Vagina (tissue), 2 donors: ENCODE measurements around the gene DNMT3A. TPM values are rescaled to one million over a fixed set of nuclear protein-coding genes. Genes with fewer than 3 reads are reported as not detected.

ENCODE experiments used
- DNase-seq, 2 donors: peaks; one replicate each; pipeline ENCODE4 v3.0.0-alpha.2; 2017; ENCODE audit errors: extremely low spot score in 2 of 2
- H3K27ac ChIP-seq: fragments of 200-600 bp; sonication (generic); one replicate; pipeline ENCODE4 v1.5.1; 2019
- H3K27me3 ChIP-seq: fragments of 200-600 bp; sonication (generic); one replicate; pipeline ENCODE4 v1.5.1; 2019
- H3K36me3 ChIP-seq, 2 donors: fragments of 200-600 bp; sonication (generic); one replicate each; pipeline ENCODE4 v1.5.1; 2017 to 2019
- H3K4me1 ChIP-seq: fragments of 200-600 bp; sonication (generic); one replicate; pipeline ENCODE4 v1.5.1; 2019
- H3K4me3 ChIP-seq, 2 donors: fragments of 200-600 bp; sonication (generic); 1 replicate in 1 of 2; 2 replicates in 1 of 2; pipeline ENCODE4 v1.5.1; 2016 to 2019
- H3K9me3 ChIP-seq: fragments of 200-600 bp; sonication (generic); one replicate; pipeline ENCODE4 v1.5.1; 2019
- CTCF ChIP-seq, 3 experiments: fragments of 450-650 bp in 2 of 3; fragments of 200-600 bp in 1 of 3; sonication (generic) in 1 of 3; IDR thresholded peaks; one replicate each; pipeline ENCODE4 v1.5.1; 2017 to 2019; ENCODE audit warnings: antibody characterized with exemption in 3 of 3, mild to moderate bottlenecking in 2 of 3, moderate library complexity in 2 of 3
- POLR2A ChIP-seq, 2 donors: fragments of 450-650 bp; IDR thresholded peaks; one replicate each; pipeline ENCODE4 v1.6.1; 2017; ENCODE audit warnings: antibody characterized with exemption in 2 of 2, mild to moderate bottlenecking in 2 of 2, moderate library complexity in 2 of 2
- POLR2AphosphoS5 ChIP-seq, 2 donors: sonication (generic); formaldehyde crosslinking; IDR thresholded peaks; one replicate each; pipeline ENCODE4 v1.9.0; 2017; ENCODE audit warnings: antibody characterized with exemption in 2 of 2, mild to moderate bottlenecking in 2 of 2, low read depth in 1 of 2; ENCODE audit not compliant: insufficient read depth in 1 of 2
- intact Hi-C: fragments of 100-400 bp; cut with DNase I; formaldehyde crosslinking; loops from one replicate; pipeline ENCODE4 v1.15.1; 2023
- total RNA-seq: library from RNA; depleted of rRNA; stranded (reverse); fragments of >200 nt; gene quantifications from one replicate; pipeline ENCODE4 v1.2.3, GENCODE V29; 2016

The DNMT3A gene
- total RNA-seq, 1 donor from 2014 or later, result 28.0 TPM

- intact Hi-C loops, result no loop called here
- Histone ChIP-seq H3K27ac (peak overlapping the region; percentile 10), H3K4me3 (peak overlapping the region; percentile 17 to 25), H3K4me1 (peaks cover 21% of the 10 kb centered on the region), H3K36me3 (no peaks in the 10 kb centered on the region), H3K27me3 (no peaks in the 10 kb centered on the region), H3K9me3 (no peaks in the 10 kb centered on the region)
- DNase-seq, result peak; percentile 84 to 89
- no peak for TF ChIP-seq POLR2A (IDR thresholded peaks at IDR 0.05)
These were observed 34.3 kb upstream of the DNMT3A start for GRCh38 chr2:25375989-25376545.

GRCh38 chr2:25375371-25375988, 33.8 kb upstream of the DNMT3A start:
- DNase-seq, result peak; percentile 61 to 82
- no peaks in the 10 kb centered on the region for H3K36me3 ChIP-seq
- peaks cover 21% of the 10 kb centered on the region for H3K4me1 ChIP-seq
- intact Hi-C loops, result no loop called here
- no peaks in the 10 kb centered on the region for H3K9me3 ChIP-seq
- no peak overlapping the region for H3K4me3 ChIP-seq
- no peaks in the 10 kb centered on the region for H3K27me3 ChIP-seq
- no peak overlapping the region for H3K27ac ChIP-seq
- TF ChIP-seq POLR2A (IDR thresholded peaks at IDR 0.05) (no peak), CTCF (IDR thresholded peaks at IDR 0.05) (no peak), POLR2AphosphoS5 (IDR thresholded peaks at IDR 0.05; ENCODE audit: insufficient read depth in 1 of 2, low read depth in 1 of 2) (no peak)

GRCh38 chr2:25374827-25375226, 33.1 kb upstream of the DNMT3A start:
- Histone ChIP-seq H3K27me3 (no peaks in the 10 kb centered on the region), H3K4me3 (no peak overlapping the region), H3K36me3 (no peaks in the 10 kb centered on the region), H3K9me3 (no peaks in the 10 kb centered on the region), H3K4me1 (peaks cover 21% of the 10 kb centered on the region), H3K27ac (no peak overlapping the region)
- intact Hi-C loops, result no loop called here
- TF ChIP-seq POLR2AphosphoS5 (IDR thresholded peaks at IDR 0.05; ENCODE audit: insufficient read depth in 1 of 2, low read depth in 1 of 2) (no peak), POLR2A (IDR thresholded peaks at IDR 0.05) (no peak), CTCF (IDR thresholded peaks at IDR 0.05) (no peak)
- no peak for DNase-seq

- TF ChIP-seq POLR2A (IDR thresholded peaks at IDR 0.05) (no peak), POLR2AphosphoS5 (IDR thresholded peaks at IDR 0.05; ENCODE audit: insufficient read depth in 1 of 2, low read depth in 1 of 2) (no peak), CTCF (IDR thresholded peaks at IDR 0.05) (no peak)
- Histone ChIP-seq H3K4me1 (peaks cover 21% of the 10 kb centered on the region), H3K27me3 (no peaks in the 10 kb centered on the region), H3K9me3 (no peaks in the 10 kb centered on the region), H3K27ac (no peak overlapping the region), H3K36me3 (no peaks in the 10 kb centered on the region), H3K4me3 (no peak overlapping the region)
- intact Hi-C loops, result no loop called here
- DNase-seq, result peak in 1 of 2 donors; percentile 12
These were observed 32.7 kb upstream of the DNMT3A start for GRCh38 chr2:25374411-25374810.

GRCh38 chr2:25373269-25373981, 31.7 kb upstream of the DNMT3A start:
- Histone ChIP-seq H3K27ac (no peak overlapping the region), H3K4me3 (no peak overlapping the region), H3K9me3 (no peaks in the 10 kb centered on the region), H3K36me3 (no peaks in the 10 kb centered on the region), H3K27me3 (no peaks in the 10 kb centered on the region), H3K4me1 (peaks cover 15% of the 10 kb centered on the region)
- intact Hi-C loops, result no loop called here
- DNase-seq, result peak in 1 of 2 donors; percentile 77
- TF ChIP-seq POLR2AphosphoS5 (IDR thresholded peaks at IDR 0.05; ENCODE audit: insufficient read depth in 1 of 2, low read depth in 1 of 2) (no peak), POLR2A (IDR thresholded peaks at IDR 0.05) (no peak), CTCF (IDR thresholded peaks at IDR 0.05) (no peak)
